GM12873 (cell line): Measurements from ENCODE around the gene IL13.

ENCODE experiments used
- TF ChIP-seq, protein P1 (sequence below): IDR thresholded peaks from 2 replicates; pipeline ENCODE4 v1.5.1; 2012; ENCODE audit warnings: low read depth, mild to moderate bottlenecking, moderate library complexity, low read length, control low read depth; ENCODE audit not compliant: insufficient read depth; ENCODE audit errors: missing control alignments

IL13 gene

DNA sequence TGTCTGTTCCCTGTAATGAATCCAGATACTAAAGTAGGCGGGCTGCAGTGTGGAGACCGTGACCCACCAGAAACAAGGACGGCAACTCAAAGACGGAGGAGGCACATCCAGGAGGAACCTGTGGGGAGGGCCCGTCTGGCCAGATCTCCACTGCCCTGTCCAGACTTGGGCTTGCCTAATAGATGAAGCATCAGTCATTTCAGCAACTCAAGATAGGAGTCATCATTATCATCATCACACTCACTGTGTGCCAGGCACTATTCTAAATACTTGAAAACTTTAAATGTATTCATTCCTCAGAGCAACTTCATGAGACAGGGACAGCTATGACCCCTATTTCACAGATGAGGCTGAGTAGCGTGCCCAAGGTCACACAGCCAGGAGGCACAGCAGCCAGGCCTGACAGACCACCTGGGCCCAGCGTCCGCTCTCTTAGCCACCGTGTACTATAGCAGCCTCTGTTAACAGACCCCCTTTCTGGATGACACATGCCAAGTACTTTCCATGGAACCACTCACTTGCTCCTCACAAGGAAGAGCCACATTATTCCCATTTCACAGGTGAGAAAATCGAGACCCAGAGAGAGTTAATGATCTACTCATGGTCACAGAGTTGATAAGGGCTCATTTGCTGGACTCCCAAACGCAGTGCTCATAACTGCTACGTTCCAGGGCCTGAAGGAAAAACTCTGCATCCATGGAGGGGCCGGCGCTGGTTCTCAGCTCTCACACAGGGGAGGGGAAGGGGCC, 10.9 kb downstream of the IL13 start:
- TF ChIP-seq, protein P1, sequence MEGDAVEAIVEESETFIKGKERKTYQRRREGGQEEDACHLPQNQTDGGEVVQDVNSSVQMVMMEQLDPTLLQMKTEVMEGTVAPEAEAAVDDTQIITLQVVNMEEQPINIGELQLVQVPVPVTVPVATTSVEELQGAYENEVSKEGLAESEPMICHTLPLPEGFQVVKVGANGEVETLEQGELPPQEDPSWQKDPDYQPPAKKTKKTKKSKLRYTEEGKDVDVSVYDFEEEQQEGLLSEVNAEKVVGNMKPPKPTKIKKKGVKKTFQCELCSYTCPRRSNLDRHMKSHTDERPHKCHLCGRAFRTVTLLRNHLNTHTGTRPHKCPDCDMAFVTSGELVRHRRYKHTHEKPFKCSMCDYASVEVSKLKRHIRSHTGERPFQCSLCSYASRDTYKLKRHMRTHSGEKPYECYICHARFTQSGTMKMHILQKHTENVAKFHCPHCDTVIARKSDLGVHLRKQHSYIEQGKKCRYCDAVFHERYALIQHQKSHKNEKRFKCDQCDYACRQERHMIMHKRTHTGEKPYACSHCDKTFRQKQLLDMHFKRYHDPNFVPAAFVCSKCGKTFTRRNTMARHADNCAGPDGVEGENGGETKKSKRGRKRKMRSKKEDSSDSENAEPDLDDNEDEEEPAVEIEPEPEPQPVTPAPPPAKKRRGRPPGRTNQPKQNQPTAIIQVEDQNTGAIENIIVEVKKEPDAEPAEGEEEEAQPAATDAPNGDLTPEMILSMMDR, result no peak

DNA sequence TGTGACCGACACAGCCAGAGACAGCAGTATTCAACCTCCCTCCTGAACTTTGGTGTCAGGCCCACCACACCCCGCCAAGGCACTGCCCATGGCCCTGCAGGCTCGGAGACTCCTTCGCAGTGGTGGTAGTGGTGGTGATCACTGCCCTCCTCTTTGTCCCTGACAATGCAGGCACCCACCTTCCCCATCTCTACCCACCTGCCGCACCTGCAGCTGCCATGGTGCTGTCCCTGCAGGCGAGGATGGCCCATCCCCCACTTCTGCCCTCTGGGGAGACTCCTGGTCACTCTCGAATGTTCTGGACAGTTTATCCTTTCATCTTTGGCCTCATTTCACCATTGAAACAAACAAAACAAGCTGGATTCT, 11.5 kb downstream of the IL13 start:
- TF ChIP-seq, protein P1, result no peak

- TF ChIP-seq, protein P1, result no peak
These were observed 12.3 kb downstream of the IL13 start for GRCh38 chr5:132669966-132670882.

GRCh38 chr5:132671000-132671399, 13.0 kb downstream of the IL13 start:
- TF ChIP-seq, protein P1, result no peak

- TF ChIP-seq, protein P1, result no peak
These were observed 15.5 kb downstream of the IL13 start for GRCh38 chr5:132673488-132673887.

- TF ChIP-seq, protein P1, result no peak
These were observed 16.1 kb downstream of the IL13 start, which contains the start of gene IL4 for GRCh38 chr5:132673939-132674630. IL4 (plus strand) TSS chr5:132673989; CDS start chr5:132674051, 62 bp downstream.
